H9 (cell line): ENCODE results near the gene PHACTR2. TPM values are rescaled to one million over a fixed set of nuclear protein-coding genes. Genes with fewer than 3 reads are reported as not detected.

Experiments used
- DNase-seq: peaks from one replicate; pipeline ENCODE4 v3.0.0-alpha.2; 2017
- H2AFZ ChIP-seq: one replicate; pipeline ENCODE4 v1.6.1; 2013; ENCODE audit warnings: mild to moderate bottlenecking, low read length, control low read depth, moderate library complexity
- H2AK5ac ChIP-seq: 2 replicates; pipeline ENCODE4 v1.6.1; 2013; ENCODE audit warnings: low read length, control low read depth, mixed read lengths; ENCODE audit not compliant: insufficient read length
- H2BK120ac ChIP-seq: one replicate; pipeline ENCODE4 v1.6.1; 2013; ENCODE audit warnings: low read depth, mild to moderate bottlenecking, low read length, control low read depth, inconsistent platforms; ENCODE audit not compliant: poor library complexity, severe bottlenecking
- H2BK12ac ChIP-seq: 2 replicates; pipeline ENCODE4 v1.6.1; 2013; ENCODE audit warnings: low read length, control low read depth, mixed read lengths, low read depth; ENCODE audit not compliant: insufficient read length
- H2BK15ac ChIP-seq: 2 replicates; pipeline ENCODE4 v1.6.1; 2013; ENCODE audit warnings: low read depth, low read length, control low read depth
- H2BK20ac ChIP-seq: one replicate; pipeline ENCODE4 v1.6.1; 2013; ENCODE audit warnings: low read depth, mild to moderate bottlenecking, low read length, control low read depth, inconsistent platforms; ENCODE audit not compliant: poor library complexity, severe bottlenecking
- H2BK5ac ChIP-seq: 2 replicates; pipeline ENCODE4 v1.6.1; 2013; ENCODE audit warnings: low read length, control low read depth, mixed read lengths; ENCODE audit not compliant: insufficient read length
- H3K14ac ChIP-seq: 2 replicates; pipeline ENCODE4 v1.6.1; 2013; ENCODE audit warnings: low read length, control low read depth; ENCODE audit not compliant: insufficient read depth
- H3K18ac ChIP-seq: 2 replicates; pipeline ENCODE4 v1.6.1; 2013; ENCODE audit warnings: low read depth, mild to moderate bottlenecking, mixed read lengths, low read length, control low read depth; ENCODE audit not compliant: insufficient read length
- H3K23ac ChIP-seq: 2 replicates; pipeline ENCODE4 v1.6.1; 2013; ENCODE audit warnings: low read length, control low read depth, mixed read lengths, low read depth; ENCODE audit not compliant: insufficient read length
- H3K23me2 ChIP-seq: 2 replicates; pipeline ENCODE4 v1.6.1; 2013; ENCODE audit warnings: low read depth, mild to moderate bottlenecking, mixed read lengths, low read length, control low read depth; ENCODE audit not compliant: insufficient read length, poor library complexity, severe bottlenecking
- H3K27ac ChIP-seq: 2 replicates; pipeline ENCODE4 v1.5.1; 2013; ENCODE audit warnings: low read length, control low read depth, mixed read lengths, low read depth; ENCODE audit not compliant: insufficient read length
- H3K27me3 ChIP-seq: 2 replicates; pipeline ENCODE4 v1.6.1; 2013; ENCODE audit warnings: low read length, control low read depth, inconsistent platforms; ENCODE audit not compliant: insufficient read depth
- H3K4ac ChIP-seq: 2 replicates; pipeline ENCODE4 v1.6.1; 2013; ENCODE audit warnings: low read depth, mild to moderate bottlenecking, control low read depth, inconsistent platforms, low read length, moderate library complexity
- H3K4me1 ChIP-seq: 2 replicates; pipeline ENCODE4 v1.6.1; 2013; ENCODE audit warnings: low read length, control low read depth, inconsistent platforms; ENCODE audit not compliant: insufficient read depth
- H3K4me2 ChIP-seq: 2 replicates; pipeline ENCODE4 v1.6.1; 2013; ENCODE audit warnings: low read length, control low read depth, mixed read lengths; ENCODE audit not compliant: insufficient read length, insufficient read depth
- H3K56ac ChIP-seq: 2 replicates; pipeline ENCODE4 v1.6.1; 2013; ENCODE audit warnings: low read depth, mild to moderate bottlenecking, mixed read lengths, low read length, control low read depth; ENCODE audit not compliant: insufficient read length
- H3K79me1 ChIP-seq: 2 replicates; pipeline ENCODE4 v1.6.1; 2013; ENCODE audit warnings: low read depth, mild to moderate bottlenecking, moderate library complexity, low read length, control low read depth, inconsistent platforms; ENCODE audit not compliant: insufficient read depth, poor library complexity, severe bottlenecking
- H3K79me2 ChIP-seq: 2 replicates; pipeline ENCODE4 v1.6.1; 2013; ENCODE audit warnings: low read length, control low read depth, inconsistent platforms; ENCODE audit not compliant: insufficient read depth
- H3K9ac ChIP-seq: 2 replicates; pipeline ENCODE4 v1.6.1; 2013; ENCODE audit warnings: low read length, control low read depth, mixed read lengths; ENCODE audit not compliant: insufficient read length; ENCODE audit errors: extremely low read depth
- H3K9me3 ChIP-seq: one replicate; pipeline ENCODE4 v1.6.1; 2013; ENCODE audit warnings: low read depth, low read length, inconsistent platforms; ENCODE audit not compliant: control insufficient read depth
- H3T11ph ChIP-seq: one replicate; pipeline ENCODE4 v1.6.1; 2013; ENCODE audit warnings: mild to moderate bottlenecking, low read length, control low read depth, inconsistent platforms
- H4K20me1 ChIP-seq: one replicate; pipeline ENCODE4 v1.6.1; 2013; ENCODE audit not compliant: control insufficient read depth, insufficient read length, insufficient read depth
- H4K5ac ChIP-seq: 2 replicates; pipeline ENCODE4 v1.6.1; 2013; ENCODE audit warnings: low read depth, mild to moderate bottlenecking, mixed read lengths, low read length, control low read depth; ENCODE audit not compliant: insufficient read length
- H4K8ac ChIP-seq: replicated peaks from 2 replicates; pipeline ENCODE4 v1.6.1; 2013; ENCODE audit warnings: low read length, control low read depth, mixed read lengths, low read depth; ENCODE audit not compliant: insufficient read length
- H4K91ac ChIP-seq: 2 replicates; pipeline ENCODE4 v1.6.1; 2013; ENCODE audit warnings: low read depth, mild to moderate bottlenecking, moderate library complexity, mixed read lengths, low read length, control low read depth; ENCODE audit not compliant: insufficient read length
- H3K27ac Mint-ChIP-seq, 3 experiments: 2 replicates in 2 of 3; 3 replicates in 1 of 3; pipeline ENCODE4 v1.8.0; 2020 to 2021; ENCODE audit warnings: mixed read lengths in 3 of 3, mild to moderate bottlenecking in 1 of 3, moderate library complexity in 1 of 3
- H3K27me3 Mint-ChIP-seq: 2 replicates; pipeline ENCODE4 v1.8.0; 2021; ENCODE audit warnings: low read depth, mild to moderate bottlenecking, moderate library complexity, mixed read lengths
- H3K36me3 Mint-ChIP-seq, 3 experiments: 2 replicates in 2 of 3; 3 replicates in 1 of 3; pipeline ENCODE4 v1.8.0; 2020 to 2021; ENCODE audit warnings: low read depth in 3 of 3, mixed read lengths in 3 of 3; ENCODE audit not compliant: insufficient read depth in 1 of 3
- H3K4me1 Mint-ChIP-seq, 2 experiments: 2 replicates each; pipeline ENCODE4 v1.8.0; 2020; ENCODE audit warnings: mixed read lengths in 2 of 2
- H3K4me3 Mint-ChIP-seq, 2 experiments: 2 replicates in 1 of 2; 3 replicates in 1 of 2; pipeline ENCODE4 v1.8.0; 2020 to 2021; ENCODE audit warnings: mild to moderate bottlenecking in 2 of 2, mixed read lengths in 2 of 2, moderate library complexity in 1 of 2
- H3K9me3 Mint-ChIP-seq, 2 experiments: 2 replicates in 1 of 2; 3 replicates in 1 of 2; pipeline ENCODE4 v1.8.0; 2020; ENCODE audit warnings: mild to moderate bottlenecking in 2 of 2, mixed read lengths in 2 of 2, moderate library complexity in 1 of 2
- WGBS: extraction: QIAGEN DNeasy Blood & Tissue Kit; methylation state at CpG from one replicate; pipeline ENCODE4 v1.1.7; 2013; ENCODE audit warnings: missing lambda C conversion rate, low lambda C conversion rate, mixed read lengths; ENCODE audit not compliant: insufficient read length; ENCODE audit errors: extremely low coverage; 5-methylcytosine and 5-hydroxymethylcytosine counted together
- total RNA-seq: library from RNA; stranded (reverse); gene quantifications from 2 replicates; pipeline ENCODE4 v1.2.1, GENCODE V29; 2021
- TF ChIP-seq, protein P1 (sequence below): fragments of 200-600 bp; sonication (generic); conservative IDR thresholded peaks from 3 replicates; pipeline ENCODE4 v1.8.0; 2021; ENCODE audit warnings: antibody characterized with exemption, mild to moderate bottlenecking

Gene PHACTR2
- total RNA-seq, 1 experiment from 2014 or later: 131 TPM

DNA sequence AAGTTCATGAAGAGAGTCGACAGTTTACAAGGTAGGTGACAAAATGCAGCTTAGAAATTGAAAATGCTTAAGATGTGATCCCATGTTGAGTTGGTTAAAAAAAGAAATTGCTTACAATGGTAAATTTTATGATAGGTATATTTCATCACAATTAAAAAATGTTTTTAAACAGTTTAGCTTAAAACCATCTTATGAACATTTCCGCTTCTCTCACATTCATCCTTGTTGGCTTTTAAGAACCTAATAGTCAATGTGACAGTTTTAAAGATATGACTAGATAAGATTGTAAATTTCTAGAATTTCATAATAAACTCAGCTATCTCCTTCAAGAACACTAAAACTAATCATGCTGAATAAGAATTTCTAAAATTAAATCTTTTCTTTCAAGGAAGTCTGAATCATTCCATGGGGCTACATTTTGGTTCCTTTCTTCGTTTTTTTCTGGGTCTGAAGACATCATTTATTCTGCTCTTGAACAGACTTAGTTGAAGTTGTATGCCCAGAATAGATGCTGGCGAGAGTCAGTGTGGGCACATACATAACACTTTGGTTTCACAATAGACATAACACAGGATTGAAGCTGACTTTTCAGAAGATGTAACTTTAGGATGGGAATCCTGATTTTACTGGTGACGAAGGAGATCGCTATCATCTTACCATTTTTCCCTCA lies 129.5 kb downstream of the PHACTR2 start:
- Histone ChIP-seq H3K56ac (no peak overlapping the region), H4K8ac (no peak overlapping the region), H3K79me1 (no peaks in the 10 kb centered on the region), H3K27me3 (no peaks in the 10 kb centered on the region), H3K23ac (no peak overlapping the region), H3K79me2 (no peaks in the 10 kb centered on the region), H3K4me1 (no peaks in the 10 kb centered on the region; the same call in 1 of the 2 replicates), H4K20me1 (no peaks in the 10 kb centered on the region), H4K5ac (no peak overlapping the region), H3K18ac (no peak overlapping the region), H2BK12ac (no peak overlapping the region), H3T11ph (no peak overlapping the region), H3K14ac (no peak overlapping the region), H2BK15ac (no peak overlapping the region), H4K91ac (no peak overlapping the region), H3K4ac (no peak overlapping the region), H2BK20ac (no peak overlapping the region), H2AK5ac (no peak overlapping the region), H3K9ac (no peak overlapping the region), H3K23me2 (no peaks in the 10 kb centered on the region), H3K9me3 (no peaks in the 10 kb centered on the region), H2BK5ac (no peak overlapping the region), H3K27ac (no peak overlapping the region), H2BK120ac (no peak overlapping the region), H3K4me2 (no peak overlapping the region), H2AFZ (no peak overlapping the region)
- no peak overlapping the region for H3K4me3 Mint-ChIP-seq
- DNase-seq: no peak
- no CpG with 5 or more reads among the region's 6 CpGs for whole genome bisulfite sequencing
- no peaks in the 10 kb centered on the region for H3K9me3 Mint-ChIP-seq
- no peak overlapping the region for H3K27ac Mint-ChIP-seq
- peaks cover 0 to 58% (median 36%) of the 10 kb centered on the region in 3 experiments; a peak in 6 of 7 replicates for H3K36me3 Mint-ChIP-seq
- H3K27me3 Mint-ChIP-seq: no peaks in the 10 kb centered on the region
- H3K4me1 Mint-ChIP-seq: peaks cover 12 to 14% of the 10 kb centered on the region in 2 experiments
- TF ChIP-seq, protein P1, sequence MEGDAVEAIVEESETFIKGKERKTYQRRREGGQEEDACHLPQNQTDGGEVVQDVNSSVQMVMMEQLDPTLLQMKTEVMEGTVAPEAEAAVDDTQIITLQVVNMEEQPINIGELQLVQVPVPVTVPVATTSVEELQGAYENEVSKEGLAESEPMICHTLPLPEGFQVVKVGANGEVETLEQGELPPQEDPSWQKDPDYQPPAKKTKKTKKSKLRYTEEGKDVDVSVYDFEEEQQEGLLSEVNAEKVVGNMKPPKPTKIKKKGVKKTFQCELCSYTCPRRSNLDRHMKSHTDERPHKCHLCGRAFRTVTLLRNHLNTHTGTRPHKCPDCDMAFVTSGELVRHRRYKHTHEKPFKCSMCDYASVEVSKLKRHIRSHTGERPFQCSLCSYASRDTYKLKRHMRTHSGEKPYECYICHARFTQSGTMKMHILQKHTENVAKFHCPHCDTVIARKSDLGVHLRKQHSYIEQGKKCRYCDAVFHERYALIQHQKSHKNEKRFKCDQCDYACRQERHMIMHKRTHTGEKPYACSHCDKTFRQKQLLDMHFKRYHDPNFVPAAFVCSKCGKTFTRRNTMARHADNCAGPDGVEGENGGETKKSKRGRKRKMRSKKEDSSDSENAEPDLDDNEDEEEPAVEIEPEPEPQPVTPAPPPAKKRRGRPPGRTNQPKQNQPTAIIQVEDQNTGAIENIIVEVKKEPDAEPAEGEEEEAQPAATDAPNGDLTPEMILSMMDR: no peak
